ENCODE data around the gene RUSF1.

The RUSF1 gene

GRCh38 chr16:31467151-31467773 is 40.9 kb downstream of the RUSF1 start:
- ATAC-seq = no peak

DNA sequence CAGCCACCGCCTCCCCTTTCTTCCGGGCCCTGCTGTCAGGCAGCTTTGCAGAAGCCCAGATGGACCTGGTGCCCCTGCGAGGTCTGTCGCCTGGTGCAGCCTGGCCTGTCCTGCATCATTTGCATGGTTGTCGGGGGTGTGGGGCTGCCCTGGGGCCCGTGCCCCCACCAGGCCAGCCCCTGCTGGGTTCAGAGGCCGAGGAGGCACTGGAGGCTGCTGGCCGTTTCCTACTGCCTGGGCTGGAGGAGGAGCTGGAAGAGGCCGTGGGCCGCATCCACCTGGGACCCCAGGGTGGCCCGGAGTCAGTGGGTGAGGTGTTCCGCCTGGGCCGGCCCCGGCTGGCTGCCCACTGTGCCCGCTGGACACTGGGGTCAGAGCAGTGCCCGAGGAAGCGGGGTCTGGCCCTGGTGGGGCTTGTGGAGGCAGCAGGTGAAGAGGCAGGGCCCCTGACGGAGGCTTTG is 41.8 kb downstream of the RUSF1 start:
- no peak for ATAC-seq

DNA sequence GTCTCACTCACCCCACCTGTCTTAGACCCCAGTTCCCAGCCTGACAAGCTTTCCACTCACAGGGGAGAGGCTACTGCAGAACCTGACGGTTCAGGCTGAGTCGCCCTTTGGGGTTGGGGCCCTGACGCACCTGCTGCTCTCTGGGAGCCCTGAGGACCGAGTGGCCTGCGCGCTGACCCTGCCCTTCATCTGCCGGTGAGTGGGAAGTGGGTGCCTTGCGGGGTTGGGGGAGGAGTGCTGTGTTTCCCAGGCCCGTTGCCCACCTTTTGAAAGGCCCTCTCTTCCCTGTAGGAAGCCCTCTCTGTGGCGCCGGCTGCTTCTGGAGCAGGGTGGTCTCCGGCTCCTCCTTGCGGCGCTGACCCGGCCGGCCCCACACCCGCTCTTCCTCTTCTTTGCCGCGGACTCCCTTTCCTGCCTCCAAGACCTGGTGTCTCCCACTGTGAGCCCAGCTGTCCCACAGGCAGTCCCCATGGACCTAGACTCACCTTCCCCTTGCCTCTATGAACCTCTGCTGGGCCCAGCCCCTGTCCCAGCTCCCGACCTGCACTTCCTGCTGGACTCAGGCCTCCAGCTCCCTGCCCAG is 42.3 kb downstream of the RUSF1 start:
- ATAC-seq = no peak

DNA sequence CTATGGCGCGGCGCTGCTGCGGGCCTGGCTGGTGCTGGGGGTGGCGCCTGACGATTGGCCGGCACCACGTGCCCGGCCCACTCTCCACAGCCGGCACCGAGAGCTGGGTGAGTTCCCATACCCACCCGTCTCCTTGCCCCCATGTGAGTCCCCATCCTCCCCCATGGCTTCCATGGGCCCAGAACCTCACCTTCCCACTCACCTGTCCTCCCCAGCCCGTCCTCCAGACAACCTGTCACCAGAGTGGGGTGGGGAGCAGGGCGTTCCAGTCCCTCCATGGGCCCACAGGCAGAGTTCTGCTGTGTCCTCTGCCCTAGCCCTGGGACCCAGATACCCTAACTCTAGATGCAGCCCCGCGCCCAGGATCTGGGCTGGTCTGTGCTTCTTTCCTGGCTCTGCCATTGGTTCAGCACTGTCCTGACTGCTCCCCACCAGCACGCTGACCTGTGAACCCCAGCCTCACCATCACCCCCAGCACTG is 43.4 kb downstream of the RUSF1 start:
- ATAC-seq = no peak

GRCh38 chr16:31464348-31464769 is 43.8 kb downstream of the RUSF1 start:
- ATAC-seq = no peak

DNA sequence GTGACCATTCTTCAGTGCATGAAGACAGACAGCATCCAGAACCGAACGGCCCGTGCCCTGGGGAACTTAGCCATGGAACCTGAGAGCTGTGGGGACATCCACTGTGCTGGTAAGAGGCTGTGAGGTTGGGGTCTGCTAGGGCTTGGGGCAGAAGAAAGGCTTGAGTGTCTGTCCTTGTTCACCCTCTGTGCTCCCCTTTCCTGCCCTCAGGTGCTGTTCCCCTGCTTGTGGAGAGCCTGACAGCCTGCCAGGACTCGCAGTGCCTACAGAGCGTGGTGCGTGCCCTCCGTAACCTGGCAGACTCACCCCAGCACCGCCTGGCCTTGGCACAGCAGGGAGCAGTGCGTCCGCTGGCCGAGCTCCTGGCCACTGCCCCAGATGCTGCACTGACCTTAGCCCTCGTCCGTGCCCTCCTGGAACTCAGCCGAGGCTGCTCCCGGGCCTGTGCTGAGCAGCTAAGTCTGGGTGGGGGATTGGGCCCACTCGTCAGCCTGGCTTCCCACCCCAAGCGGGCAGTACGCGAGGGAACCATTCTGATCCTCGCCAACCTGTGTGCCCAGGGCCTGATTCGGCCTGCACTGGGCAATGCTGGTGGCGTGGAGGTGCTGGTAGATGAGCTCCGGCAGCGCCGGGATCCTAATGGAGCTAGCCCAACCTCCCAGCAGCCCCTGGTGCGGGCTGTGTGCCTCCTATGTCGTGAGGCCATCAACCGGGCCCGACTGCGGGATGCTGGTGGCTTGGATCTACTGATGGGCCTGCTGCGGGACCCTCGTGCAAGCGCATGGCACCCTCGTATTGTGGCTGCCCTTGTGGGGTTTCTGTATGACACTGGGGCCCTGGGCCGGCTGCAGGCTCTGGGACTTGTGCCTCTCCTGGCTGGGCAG is 46.0 kb downstream of the RUSF1 start:
- ATAC-seq = no peak

- no peak for ATAC-seq
Observed at GRCh38 chr16:31461201-31461920, 46.8 kb downstream of the RUSF1 start.

- no peak for ATAC-seq
Observed at GRCh38 chr16:31460582-31461002, 47.6 kb downstream of the RUSF1 start.

DNA sequence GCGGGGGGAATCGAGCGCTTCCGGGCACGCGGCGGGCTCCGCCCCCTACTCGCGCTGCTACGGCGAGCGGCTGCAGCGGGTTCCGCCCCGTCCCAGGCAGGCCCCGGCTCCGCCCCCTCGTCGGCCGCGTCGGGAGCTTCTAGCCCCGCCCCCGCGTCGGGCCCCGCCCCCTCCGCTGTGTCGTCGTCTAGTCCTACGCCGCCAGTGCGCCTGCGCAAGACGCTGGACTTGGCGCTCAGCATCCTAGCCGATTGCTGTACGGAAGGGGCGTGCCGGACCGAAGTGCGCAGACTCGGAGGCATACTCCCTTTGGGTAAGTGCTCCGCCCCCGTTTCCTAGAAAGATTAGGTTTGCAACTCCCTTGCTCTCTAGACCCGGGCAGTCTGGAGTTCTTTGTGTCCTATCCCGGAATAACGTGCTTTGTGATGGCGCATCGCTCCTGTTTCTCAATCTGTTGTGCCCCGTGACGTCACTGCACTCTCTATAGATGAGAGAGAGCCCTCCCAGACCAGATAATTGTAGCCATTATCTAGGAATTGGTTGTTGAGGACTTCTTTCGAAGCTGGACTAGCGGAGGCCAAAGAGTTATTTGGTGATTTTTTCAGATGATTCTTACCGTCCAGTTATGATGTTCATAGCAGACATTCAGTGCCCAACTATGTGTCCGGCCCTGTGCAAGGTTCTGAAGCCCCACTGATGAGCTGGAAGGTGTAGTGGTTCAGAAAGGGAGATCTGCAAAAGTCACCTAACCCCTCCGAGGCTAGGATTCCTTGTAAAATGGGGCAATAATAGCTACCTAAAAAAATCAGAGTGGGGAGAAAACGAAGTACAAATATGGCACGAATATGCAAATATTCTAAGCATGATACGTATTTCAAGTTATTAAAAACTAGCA is 48.3 kb downstream of the RUSF1 start:
- ATAC-seq = peak; percentile 78 to 80

DNA sequence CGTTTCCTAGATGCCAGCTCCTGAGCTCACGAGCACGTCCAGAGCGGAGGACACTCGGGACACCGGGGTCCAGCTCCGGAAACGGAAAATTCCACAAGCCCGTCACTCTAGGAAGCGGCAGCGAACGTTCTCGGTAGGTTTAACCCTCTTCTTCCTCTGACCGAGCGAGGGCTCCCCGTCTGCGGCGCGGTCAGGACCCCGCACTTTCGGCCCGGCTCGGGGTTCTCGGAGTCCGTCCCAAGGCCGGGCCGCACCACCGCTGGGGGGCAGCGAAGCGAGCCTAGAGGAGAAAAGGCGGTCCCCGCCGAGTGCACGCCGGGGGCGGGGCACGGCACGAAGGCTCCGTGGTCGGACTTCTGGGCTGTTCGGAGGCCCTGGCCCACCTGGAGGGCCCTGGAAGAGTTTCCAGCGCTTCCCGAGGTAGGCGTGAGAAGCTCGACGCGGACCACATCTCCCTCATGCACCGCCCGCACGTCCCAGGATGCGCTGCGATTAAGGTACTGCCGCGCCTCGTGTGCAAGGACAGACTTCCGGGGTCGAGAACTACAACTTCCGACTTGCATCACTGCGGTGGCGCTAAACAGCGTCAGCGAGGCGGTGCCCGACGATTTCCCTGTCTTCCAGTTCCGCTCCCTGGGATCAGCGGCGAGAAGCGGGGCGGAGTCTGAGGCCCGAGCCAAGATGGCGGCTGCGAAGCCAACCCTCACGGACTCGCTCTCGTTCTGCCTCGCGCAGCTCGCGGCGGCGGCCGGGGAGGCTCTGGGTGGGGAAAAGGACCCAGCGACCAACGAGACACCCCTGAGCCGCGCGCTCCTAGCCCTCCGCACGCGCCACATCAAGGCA is 49.1 kb downstream of the RUSF1 start, which contains the start of gene ARMC5:
TSS of gene ARMC5 (plus strand) at position 658 of the 843 bp plus-strand sequence. CDS start at position 682, 24 bp downstream.
- ATAC-seq = peak; percentile 81 to 82

- ATAC-seq = no peak
Observed at GRCh38 chr16:31458073-31458843, 49.9 kb downstream of the RUSF1 start.

- ATAC-seq = no peak
Observed at GRCh38 chr16:31456988-31457360, 51.2 kb downstream of the RUSF1 start.

DNA sequence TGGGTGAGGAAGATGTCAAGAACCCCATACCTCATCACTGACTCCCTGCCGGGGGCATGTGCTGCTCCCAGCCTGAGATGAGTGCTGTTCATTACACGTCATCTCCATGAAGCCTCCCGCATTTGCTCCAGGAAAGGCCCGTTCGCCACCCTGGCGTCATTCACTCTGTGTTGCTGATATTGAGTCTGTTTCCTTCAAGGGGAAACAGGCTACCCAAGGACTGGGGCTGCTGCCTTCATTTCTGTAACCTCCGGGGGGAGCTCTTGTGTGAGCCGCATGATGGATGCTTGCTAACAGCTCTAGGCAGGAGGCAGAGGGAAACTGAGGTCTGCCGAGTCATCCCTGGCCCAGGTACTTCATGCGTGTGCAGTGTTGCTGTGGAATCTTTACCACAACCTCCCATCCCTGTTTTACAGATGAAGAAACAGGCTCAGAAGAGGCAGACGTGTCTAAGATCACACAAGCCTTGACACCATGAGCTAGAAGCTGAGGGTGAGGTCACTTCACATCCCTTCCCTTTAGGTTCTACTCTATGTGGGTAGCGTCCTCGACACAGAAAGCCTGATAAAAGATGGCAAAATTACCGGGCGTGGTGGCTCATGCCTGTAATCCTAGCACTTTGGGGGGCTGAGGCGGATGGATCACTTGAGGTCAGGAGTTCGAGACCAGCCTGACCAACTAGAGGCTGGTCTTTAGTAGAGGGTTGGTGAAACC is 52.4 kb downstream of the RUSF1 start:
- no peak for ATAC-seq

GRCh38 chr16:31453255-31454204 is 54.7 kb downstream of the RUSF1 start:
- no peak for ATAC-seq

GRCh38 chr16:31452631-31453106 is 55.5 kb downstream of the RUSF1 start:
- no peak for ATAC-seq

GRCh38 chr16:31451681-31452351 is 56.4 kb downstream of the RUSF1 start:
- ATAC-seq = peak; percentile 37 to 58

- no peak for ATAC-seq
Observed at GRCh38 chr16:31451201-31451600, 57.0 kb downstream of the RUSF1 start.
